HepG2 (cell line): Measurements from ENCODE around the gene TPM3. TPM values are rescaled to one million over a fixed set of nuclear protein-coding genes. Genes with fewer than 3 reads are reported as not detected.

Source experiments
- AFF4 ChIP-seq: sonication (generic); formaldehyde crosslinking; IDR thresholded peaks from 2 replicates; pipeline ENCODE4 v1.4.0; 2020; ENCODE audit warnings: missing genetic modification reagents
- CBX5 ChIP-seq: sonication (generic); formaldehyde crosslinking; IDR thresholded peaks from 2 replicates; pipeline ENCODE4 v1.4.0; 2020; ENCODE audit warnings: missing genetic modification reagents, borderline replicate concordance
- CREM ChIP-seq, 2 experiments: sonication (generic) in 1 of 2; formaldehyde crosslinking in 1 of 2; IDR thresholded peaks; 2 replicates each; pipeline versions ENCODE4 v1.4.0 to v1.6.1; 2016 to 2020; ENCODE audit warnings: antibody characterized with exemption in 1 of 2, mild to moderate bottlenecking in 1 of 2, missing genetic modification reagents in 1 of 2
- FLYWCH1 ChIP-seq: sonication (generic); formaldehyde crosslinking; IDR thresholded peaks from 2 replicates; pipeline ENCODE4 v1.8.1; 2023; ENCODE audit warnings: mild to moderate bottlenecking, missing genetic modification reagents
- MAFK ChIP-seq, 2 experiments: IDR thresholded peaks in 1 of 2; conservative IDR thresholded peaks in 1 of 2; 2 replicates each; pipeline ENCODE4 v1.6.1; 2011; ENCODE audit warnings: improper control_type of control experiment in 2 of 2, low read length in 2 of 2
- MTF1 ChIP-seq: sonication (generic); formaldehyde crosslinking; IDR thresholded peaks from 2 replicates; pipeline ENCODE4 v1.5.0; 2020; ENCODE audit warnings: missing genetic modification reagents
- NFRKB ChIP-seq: fragments of 450-650 bp; IDR thresholded peaks from 2 replicates; pipeline ENCODE4 v1.6.1; 2017
- NFYC ChIP-seq: IDR thresholded peaks from 2 replicates; pipeline ENCODE4 v1.6.1; 2016; ENCODE audit warnings: missing genetic modification reagents, missing compliant biosample characterization
- PAF1 ChIP-seq: IDR thresholded peaks from 2 replicates; pipeline ENCODE4 v1.6.1; 2016; ENCODE audit warnings: missing genetic modification reagents, missing compliant biosample characterization
- PREB ChIP-seq: sonication (generic); formaldehyde crosslinking; IDR thresholded peaks from 2 replicates; pipeline ENCODE4 v1.4.0; 2020; ENCODE audit warnings: missing genetic modification reagents
- RCOR2 ChIP-seq: IDR thresholded peaks from 2 replicates; pipeline ENCODE4 v1.6.1; 2016; ENCODE audit warnings: missing biosample characterization, missing genetic modification reagents
- SALL2 ChIP-seq: sonication (generic); formaldehyde crosslinking; IDR thresholded peaks from 2 replicates; pipeline ENCODE4 v1.8.1; 2023; ENCODE audit warnings: mild to moderate bottlenecking, missing genetic modification reagents, inconsistent platforms
- SMYD3 ChIP-seq: sonication (generic); formaldehyde crosslinking; IDR thresholded peaks from 2 replicates; pipeline ENCODE4 v1.8.1; 2023; ENCODE audit warnings: mild to moderate bottlenecking, missing genetic modification reagents
- STAG1 ChIP-seq: sonication (generic); formaldehyde crosslinking; IDR thresholded peaks from 2 replicates; pipeline ENCODE4 v1.4.0; 2020; ENCODE audit warnings: missing genetic modification reagents
- ZBTB26 ChIP-seq: IDR thresholded peaks from 2 replicates; pipeline ENCODE4 v1.6.1; 2016; ENCODE audit warnings: missing compliant biosample characterization, missing genetic modification reagents, borderline replicate concordance
- ZFP41 ChIP-seq: sonication (generic); formaldehyde crosslinking; IDR thresholded peaks from 2 replicates; pipeline ENCODE4 v1.4.0; 2020; ENCODE audit warnings: mild to moderate bottlenecking, missing genetic modification reagents, borderline replicate concordance
- ZNF138 ChIP-seq: sonication (generic); formaldehyde crosslinking; IDR thresholded peaks from 2 replicates; pipeline ENCODE4 v1.5.0; 2020; ENCODE audit warnings: mild to moderate bottlenecking, low read depth, missing genetic modification reagents
- ZNF225 ChIP-seq: sonication (generic); formaldehyde crosslinking; IDR thresholded peaks from 2 replicates; pipeline ENCODE4 v1.4.0; 2020; ENCODE audit warnings: mild to moderate bottlenecking, missing genetic modification reagents
- ZNF24 ChIP-seq: fragments of 450-650 bp; IDR thresholded peaks from 2 replicates; pipeline ENCODE4 v1.6.1; 2017; ENCODE audit warnings: antibody characterized with exemption, mild to moderate bottlenecking
- ZNF256 ChIP-seq: sonication (generic); formaldehyde crosslinking; conservative IDR thresholded peaks from 2 replicates; pipeline ENCODE4 v1.4.0; 2020; ENCODE audit warnings: missing genetic modification reagents
- ZNF335 ChIP-seq: sonication (generic); formaldehyde crosslinking; IDR thresholded peaks from 2 replicates; pipeline ENCODE4 v1.4.0; 2020; ENCODE audit warnings: missing genetic modification reagents
- ZNF451 ChIP-seq: sonication (generic); formaldehyde crosslinking; IDR thresholded peaks from 2 replicates; pipeline ENCODE4 v1.5.0; 2020; ENCODE audit warnings: mild to moderate bottlenecking, missing genetic modification reagents
- ZNF564 ChIP-seq: sonication (generic); formaldehyde crosslinking; IDR thresholded peaks from 2 replicates; pipeline ENCODE4 v1.8.1; 2023; ENCODE audit warnings: mild to moderate bottlenecking, missing genetic modification reagents
- ZSCAN30 ChIP-seq: sonication (generic); formaldehyde crosslinking; IDR thresholded peaks from 2 replicates; pipeline ENCODE4 v1.5.0; 2020; ENCODE audit warnings: mild to moderate bottlenecking, missing genetic modification reagents
- polyA plus RNA-seq, 8 experiments: library from polyadenylated mRNA; depleted of rRNA in 3 of 8; stranded (reverse) in 7 of 8; unstranded in 1 of 8; fragments of >200 nt; fragmentation: Illumina TruSeq in 4 of 8; extraction: Trizol in 4 of 8; gene quantifications; 2 replicates each; pipeline versions ENCODE4 v1.2.1 to v1.2.3, GENCODE V29; 2011 to 2016; ENCODE audit warnings: low read depth in 4 of 8, missing spikeins in 1 of 8, mixed read lengths in 1 of 8; ENCODE audit not compliant: insufficient read depth in 1 of 8
- total RNA-seq, 5 experiments: library from RNA; depleted of rRNA; stranded (reverse); fragments of >200 nt; fragmentation: Illumina TruSeq; extraction: Trizol; gene quantifications; 2 replicates each; pipeline ENCODE4 v1.2.3, GENCODE V29; 2016; ENCODE audit warnings: low read depth in 1 of 5

TPM3 gene
- total and polyA plus RNA-seq, 2 of the 13 experiments (the other 11 are each of a cell fraction or from before 2014, with no cell fraction given) = 160 to 307 TPM

GRCh38 chr1:154220071-154220969 lies 28.4 kb upstream of the TPM3 start, which contains the start of gene UBAP2L (continued):
- TF ChIP-seq PAF1 (CRISPR knock-in tag) = no peak
- TF ChIP-seq ZNF564 (CRISPR knock-in tag) = peak; percentile 89
- no peak; the same call in 1 of the 2 replicates for TF ChIP-seq ZNF335
- TF ChIP-seq ZNF138 (CRISPR knock-in tag) = 0 out of 2 replicates have a peak, but pooled peaks have one; percentile 62
- 0 out of 2 replicates have a peak, but pooled peaks have one; percentile 63 for TF ChIP-seq ZBTB26 (CRISPR knock-in tag)
- peak; percentile 78 for TF ChIP-seq CREM (IDR thresholded peaks at IDR 0.05)
- TF ChIP-seq CREM (CRISPR knock-in tag; IDR thresholded peaks at IDR 0.05) = peak; percentile 6; the same call in 1 of the 2 replicates
- peak; percentile 55; the same call in 1 of the 2 replicates for TF ChIP-seq RCOR2
- TF ChIP-seq PREB (CRISPR knock-in tag) = no peak
- TF ChIP-seq MAFK (conservative IDR thresholded peaks at IDR 0.05 in 1 of 2, IDR thresholded peaks at IDR 0.05 in 1 of 2; ENCODE audit: low read length in 2 of 2) = no peak
- TF ChIP-seq STAG1 = no peak
- peak; percentile 93; the same call in 1 of the 2 replicates for TF ChIP-seq SALL2 (CRISPR knock-in tag)
- peak; percentile 82; the same call in 1 of the 2 replicates for TF ChIP-seq ZFP41 (CRISPR knock-in tag)
- TF ChIP-seq FLYWCH1 = peak; percentile 85; the same call in 1 of the 2 replicates
- TF ChIP-seq AFF4 (CRISPR knock-in tag) = peak; percentile 90
- no peak for TF ChIP-seq SMYD3 (CRISPR knock-in tag)
- TF ChIP-seq ZNF256 (CRISPR knock-in tag) = peak; percentile 92
- TF ChIP-seq ZNF24 = no peak
- 0 out of 2 replicates have a peak, but pooled peaks have one; percentile 58 for TF ChIP-seq ZNF451
- TF ChIP-seq CBX5 = peak; percentile 89; the same call in 1 of the 2 replicates
- TF ChIP-seq NFRKB = peak; percentile 95
- peak; percentile 73; the same call in 1 of the 2 replicates for TF ChIP-seq MTF1
- TF ChIP-seq ZNF225 (CRISPR knock-in tag) = peak; percentile 91
- TF ChIP-seq ZSCAN30 = no peak
- peak; percentile 69 for TF ChIP-seq NFYC
